GM21528 (cell line): Measurements from ENCODE around the gene SLC25A21.

Source experiments
- ATAC-seq: cut with Tn5 transposase; IDR thresholded peaks from one replicate; pipeline ENCODE4 v1.9.1; 2021; ENCODE audit warnings: mild to moderate bottlenecking, moderate library complexity; ENCODE audit not compliant: unreplicated experiment, low FRiP score

Gene SLC25A21

DNA sequence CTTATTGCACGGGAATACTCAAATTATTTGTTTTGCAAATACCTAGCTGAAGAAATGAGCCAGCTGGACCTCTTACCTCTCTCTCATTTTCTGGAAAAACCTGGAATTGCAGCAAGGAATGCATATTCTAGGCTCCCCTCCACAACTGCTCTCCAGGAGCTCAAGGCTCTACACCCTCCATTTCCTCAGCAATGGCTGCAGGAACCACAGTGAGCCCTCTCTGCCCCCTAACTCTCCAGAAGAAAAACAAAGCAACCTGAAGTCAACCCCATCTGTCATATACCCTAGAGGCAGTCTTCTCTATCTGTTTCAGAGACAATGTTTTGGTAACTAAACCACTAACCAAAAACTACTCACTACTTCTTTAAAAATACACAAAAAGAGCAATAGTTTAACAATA lies 221.6 kb downstream of the SLC25A21 start:
- ATAC-seq, result no peak

DNA sequence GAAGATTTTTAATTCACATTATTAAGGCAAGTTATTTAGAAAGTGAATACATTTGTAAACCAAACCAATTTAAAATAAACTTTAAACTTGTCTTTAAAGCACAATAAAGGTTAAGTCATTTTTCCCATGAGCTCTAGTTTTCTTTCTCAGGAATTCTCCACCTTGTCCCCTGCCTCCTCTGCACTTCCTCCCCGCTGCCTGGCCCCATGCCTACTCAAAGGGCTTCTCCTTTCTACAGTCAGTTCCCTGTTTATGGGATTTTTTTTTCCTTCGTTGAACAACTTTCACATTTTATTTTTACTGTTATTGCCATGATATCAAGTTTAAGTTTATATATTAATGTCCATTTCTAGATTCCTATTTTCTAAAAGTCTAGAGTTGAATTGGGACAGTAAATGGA lies 223.0 kb downstream of the SLC25A21 start:
- ATAC-seq, result no peak

DNA sequence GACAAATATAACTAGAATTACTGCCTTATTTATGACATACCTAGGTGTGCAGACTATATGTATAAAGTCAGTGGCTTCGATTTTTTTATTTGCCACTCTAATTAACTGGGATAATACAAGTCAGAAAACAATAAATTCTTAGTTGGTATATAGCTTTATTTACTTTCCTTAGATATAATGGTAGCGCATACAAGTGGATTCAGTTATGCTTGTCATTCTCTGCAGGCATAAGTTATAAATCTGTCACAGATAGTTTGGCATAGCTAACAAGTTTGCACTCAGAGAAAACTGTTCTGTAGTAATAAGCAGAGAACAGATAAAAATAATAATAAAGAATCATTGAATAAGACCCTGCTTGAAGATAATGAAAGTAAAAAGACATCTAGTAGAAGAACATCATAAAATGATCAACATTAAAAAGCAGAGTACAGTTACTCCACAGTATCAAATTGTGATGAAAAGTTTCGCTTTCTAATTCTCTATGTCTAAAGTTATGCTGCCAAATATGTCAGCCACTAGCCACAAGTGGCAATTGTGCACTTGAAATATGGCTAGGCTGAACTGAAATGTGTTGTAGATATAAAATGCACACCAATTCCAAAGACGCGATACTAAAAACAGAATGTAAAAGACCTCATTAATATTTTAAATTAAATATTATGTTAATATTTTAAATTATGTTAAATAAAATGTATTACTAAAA lies 224.1 kb downstream of the SLC25A21 start:
- ATAC-seq, result no peak

DNA sequence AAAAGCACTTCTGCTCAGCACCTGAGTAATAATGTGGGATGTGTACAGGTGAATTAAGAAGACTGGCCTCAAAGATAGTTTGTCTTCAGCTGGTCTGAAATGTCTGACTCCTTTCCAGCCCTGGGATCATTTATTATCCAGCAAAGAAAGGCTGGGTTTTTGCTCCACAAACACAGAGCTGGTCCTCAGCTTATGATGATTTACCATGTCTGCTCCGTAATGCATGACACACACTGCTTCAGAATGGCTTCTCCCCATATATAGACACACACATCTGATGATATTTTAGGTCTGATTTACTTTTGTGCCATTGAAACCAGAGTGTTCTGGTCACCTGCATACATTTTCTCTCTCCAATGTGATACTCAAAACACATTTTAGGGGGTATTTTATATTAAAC lies 225.0 kb downstream of the SLC25A21 start:
- no peak for ATAC-seq

GRCh38 chr14:36946872-36947271 lies 225.5 kb downstream of the SLC25A21 start:
- ATAC-seq, result no peak

- ATAC-seq, result no peak
Measured at GRCh38 chr14:36944307-36945010, 227.9 kb downstream of the SLC25A21 start.

GRCh38 chr14:36942522-36943245 lies 229.7 kb downstream of the SLC25A21 start:
- ATAC-seq, result no peak

DNA sequence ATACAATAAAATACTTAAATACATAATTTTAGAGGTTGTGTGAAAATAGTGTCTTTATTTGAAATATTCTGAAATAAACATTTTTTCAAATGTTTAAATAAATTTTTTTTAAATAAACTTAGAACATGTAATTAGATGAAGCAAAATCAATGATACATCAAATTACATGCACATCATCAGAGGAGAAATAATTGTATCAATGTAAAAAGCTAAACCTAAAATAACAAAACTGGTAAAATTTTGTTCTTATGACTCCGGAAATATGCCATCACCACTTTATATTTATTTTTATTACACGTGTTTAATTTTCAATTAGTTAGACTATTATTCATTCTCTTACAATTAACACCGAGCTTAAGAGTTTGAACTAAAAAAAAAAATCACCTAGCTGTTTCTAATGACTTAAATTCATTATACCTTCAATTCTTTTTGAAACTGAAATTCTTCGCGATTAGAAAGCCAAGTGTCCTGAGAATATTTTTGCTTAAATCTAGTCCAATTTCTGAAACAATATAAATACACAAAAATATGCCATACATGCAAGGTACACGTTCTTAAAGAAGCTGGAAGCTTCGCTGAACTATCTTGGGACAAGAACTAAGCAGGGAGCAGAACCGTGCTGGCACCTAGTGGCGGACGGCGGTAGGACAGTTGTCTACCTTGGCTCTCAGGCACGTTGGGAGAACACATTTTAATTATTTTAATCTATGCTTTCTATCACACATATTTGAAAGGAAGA lies 230.5 kb downstream of the SLC25A21 start:
- ATAC-seq, result peak; percentile 93

- ATAC-seq, result no peak
Measured at GRCh38 chr14:36940476-36940875, 231.9 kb downstream of the SLC25A21 start.

DNA sequence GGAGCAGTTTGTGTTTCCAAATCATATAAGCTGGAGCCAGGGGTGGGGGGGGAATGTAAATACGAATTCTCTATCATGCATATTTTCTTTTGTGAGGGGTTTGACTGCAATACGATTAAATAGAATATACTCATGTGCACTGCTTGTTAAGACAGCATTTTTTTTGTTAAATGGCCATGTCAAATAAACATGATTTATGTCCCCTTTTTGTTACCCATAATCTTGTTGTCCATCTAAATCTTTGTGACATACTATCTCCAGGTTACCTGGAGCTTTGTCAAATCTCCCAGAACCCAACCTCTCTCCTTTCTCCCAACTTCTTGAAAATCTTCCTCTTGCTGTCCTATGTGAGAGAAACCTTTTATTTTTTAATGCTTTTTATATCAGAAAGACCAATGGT lies 233.1 kb downstream of the SLC25A21 start:
- ATAC-seq, result no peak

DNA sequence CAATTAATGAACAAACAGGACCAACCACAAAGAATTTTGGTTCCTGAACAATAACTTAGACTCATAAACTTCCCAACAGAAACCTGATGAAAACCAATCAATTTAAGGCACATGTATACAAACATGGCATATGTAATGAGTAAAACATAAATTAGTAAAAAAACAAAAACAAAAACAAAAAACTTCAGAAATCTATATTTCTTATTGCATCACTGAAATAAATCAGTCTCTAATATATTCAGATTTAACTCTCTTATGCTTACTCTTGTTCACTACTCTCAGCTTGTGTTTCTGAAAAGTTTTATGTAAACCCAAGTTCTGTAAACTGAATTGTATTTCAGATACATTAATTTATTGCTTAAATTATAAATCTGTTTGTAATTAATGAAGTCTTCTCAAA lies 233.7 kb downstream of the SLC25A21 start:
- ATAC-seq, result no peak

DNA sequence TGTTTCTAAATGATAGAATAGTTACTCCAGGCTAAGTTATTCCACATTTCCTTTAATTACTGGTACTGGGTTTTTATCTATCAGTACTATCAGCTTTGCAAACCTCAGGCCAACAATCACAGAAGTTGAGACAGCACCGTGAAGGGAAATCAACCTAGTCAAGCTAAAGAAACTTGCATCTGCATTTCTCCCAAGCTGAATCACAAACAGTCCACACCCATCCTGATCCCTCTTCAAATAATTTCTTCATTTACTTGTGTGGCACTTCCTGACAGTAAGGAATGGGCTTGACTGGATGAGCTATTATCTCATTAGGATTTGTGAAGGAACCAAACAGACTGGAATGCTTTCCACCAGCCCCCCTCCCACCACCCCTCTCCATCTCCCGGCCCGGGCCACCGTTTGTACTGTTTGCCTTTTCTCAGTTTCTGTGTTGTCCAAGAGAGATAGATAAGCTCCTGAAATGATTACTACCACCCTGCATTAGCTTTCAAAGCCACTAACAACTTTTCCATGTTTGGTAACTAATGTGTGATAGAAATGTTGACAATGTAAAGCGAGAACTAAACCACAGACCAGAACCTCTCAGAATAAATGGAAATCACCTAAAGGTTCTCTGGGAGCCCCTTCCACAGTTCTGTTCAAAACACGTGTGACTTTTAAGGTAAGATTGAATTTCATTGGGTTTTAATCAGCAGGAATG lies 236.3 kb downstream of the SLC25A21 start:
- no peak for ATAC-seq

DNA sequence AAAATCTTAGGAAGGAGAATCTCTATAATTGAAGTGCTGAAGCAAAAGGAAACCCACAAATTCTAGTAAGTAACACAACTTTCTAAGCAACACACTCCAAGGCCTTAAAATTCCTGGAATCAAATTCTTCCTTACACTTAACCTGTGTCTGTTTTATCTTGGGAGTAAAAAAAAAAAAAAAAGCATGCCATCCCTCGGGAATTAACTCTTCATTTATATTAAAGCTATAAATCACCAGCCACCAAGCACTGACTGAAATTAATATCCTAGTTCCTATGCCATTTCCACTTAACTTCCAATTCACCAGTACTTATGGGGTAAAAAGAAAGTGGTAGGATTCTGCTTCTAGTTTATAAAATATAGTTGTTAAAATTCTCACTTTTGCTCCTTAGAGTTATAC lies 238.1 kb downstream of the SLC25A21 start:
- ATAC-seq, result no peak

GRCh38 chr14:36931791-36932190 lies 240.6 kb downstream of the SLC25A21 start:
- ATAC-seq, result no peak

DNA sequence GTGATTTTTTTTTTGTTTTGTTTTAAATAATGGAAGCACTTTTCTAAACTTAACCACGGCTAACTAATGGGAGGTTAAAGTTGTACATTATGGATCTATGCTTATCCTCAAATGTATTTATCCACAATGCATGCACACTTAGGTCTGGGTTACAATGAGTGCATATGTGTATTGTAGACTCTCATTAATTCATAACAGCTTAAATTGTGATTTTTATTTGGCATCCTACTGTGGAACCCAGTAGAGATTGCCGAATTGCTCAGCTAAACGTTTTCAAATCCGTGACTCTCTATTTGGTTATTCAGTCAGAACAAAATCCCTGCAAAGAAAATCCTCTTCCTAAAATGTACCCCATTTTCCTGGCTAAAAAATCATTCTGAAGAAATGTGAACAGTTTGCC lies 244.0 kb downstream of the SLC25A21 start:
- no peak for ATAC-seq

DNA sequence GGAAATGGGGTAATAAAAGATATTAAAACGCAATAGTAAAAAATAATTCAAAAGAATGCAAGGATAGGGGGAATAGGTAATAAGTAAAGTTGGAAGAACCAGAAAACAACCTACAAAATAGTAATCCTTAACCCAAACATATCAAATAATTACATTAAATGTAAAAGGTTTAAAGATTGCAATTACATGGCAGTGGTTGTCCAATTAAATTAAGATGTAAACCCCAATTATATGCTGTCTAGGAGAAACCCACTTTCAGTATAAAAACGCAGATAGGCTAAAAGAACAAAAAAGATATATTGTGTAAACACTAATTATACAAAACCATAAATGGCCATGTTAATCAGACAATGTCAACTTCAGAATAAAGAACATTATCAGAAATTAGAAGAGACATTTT lies 247.3 kb downstream of the SLC25A21 start:
- no peak for ATAC-seq

- no peak for ATAC-seq
Measured at GRCh38 chr14:36916668-36917067, 255.7 kb downstream of the SLC25A21 start.

GRCh38 chr14:36915081-36915480 lies 257.3 kb downstream of the SLC25A21 start:
- ATAC-seq, result no peak

GRCh38 chr14:36910578-36910977 lies 261.8 kb downstream of the SLC25A21 start:
- ATAC-seq, result no peak

GRCh38 chr14:36905272-36905888 lies 267.0 kb downstream of the SLC25A21 start:
- no peak for ATAC-seq
